Trophoblast cell (in vitro differentiated cells and primary cell): ENCODE results near the gene DCDC2B.
A peak's percentile ranks its signal among the peaks of the same experiment; 100 is the strongest.

Source experiments
- DNase-seq, 2 donors: peaks; one replicate each; pipeline ENCODE4 v3.0.0-alpha.2; 2016
- H2AFZ ChIP-seq: 2 replicates; pipeline ENCODE4 v1.6.1; 2013; ENCODE audit warnings: low read length, moderate library complexity, mild to moderate bottlenecking; ENCODE audit not compliant: insufficient read depth, poor library complexity
- H2AK5ac ChIP-seq: 2 replicates; pipeline ENCODE4 v1.6.1; 2013; ENCODE audit warnings: mild to moderate bottlenecking, low read length
- H2BK120ac ChIP-seq: 2 replicates; pipeline ENCODE4 v1.6.1; 2013; ENCODE audit warnings: low read length, mild to moderate bottlenecking, moderate library complexity; ENCODE audit not compliant: insufficient read depth, poor library complexity
- H2BK12ac ChIP-seq: 2 replicates; pipeline ENCODE4 v1.6.1; 2013; ENCODE audit warnings: mild to moderate bottlenecking, low read length, moderate library complexity
- H2BK5ac ChIP-seq: 2 replicates; pipeline ENCODE4 v1.6.1; 2013; ENCODE audit warnings: low read length, low read depth, moderate library complexity, mild to moderate bottlenecking; ENCODE audit not compliant: poor library complexity
- H3K14ac ChIP-seq: 2 replicates; pipeline ENCODE4 v1.6.1; 2013; ENCODE audit warnings: mild to moderate bottlenecking, low read length
- H3K18ac ChIP-seq: 2 replicates; pipeline ENCODE4 v1.6.1; 2013; ENCODE audit warnings: mild to moderate bottlenecking, low read length
- H3K23ac ChIP-seq: 2 replicates; pipeline ENCODE4 v1.6.1; 2013; ENCODE audit warnings: low read length
- H3K27ac ChIP-seq: 2 replicates; pipeline ENCODE4 v1.5.1; 2013; ENCODE audit warnings: low read depth, mild to moderate bottlenecking, inconsistent platforms, low read length, moderate library complexity
- H3K27me3 ChIP-seq: 2 replicates; pipeline ENCODE4 v1.6.1; 2013; ENCODE audit warnings: inconsistent platforms, mild to moderate bottlenecking, low read length, moderate library complexity; ENCODE audit not compliant: insufficient read depth
- H3K36me3 ChIP-seq, 2 experiments: 1 replicate in 1 of 2; 2 replicates in 1 of 2; pipeline ENCODE4 v1.6.1; 2013; ENCODE audit warnings: low read length in 2 of 2, mild to moderate bottlenecking in 2 of 2, moderate library complexity in 1 of 2; ENCODE audit not compliant: insufficient read depth in 2 of 2, control insufficient read depth in 1 of 2
- H3K4ac ChIP-seq: 2 replicates; pipeline ENCODE4 v1.6.1; 2013; ENCODE audit warnings: low read depth, mild to moderate bottlenecking, low read length, moderate library complexity
- H3K4me1 ChIP-seq, 2 experiments: 1 replicate in 1 of 2; 2 replicates in 1 of 2; pipeline ENCODE4 v1.6.1; 2013; ENCODE audit warnings: low read length in 2 of 2, mild to moderate bottlenecking in 2 of 2, moderate library complexity in 1 of 2; ENCODE audit not compliant: insufficient read depth in 2 of 2, control insufficient read depth in 1 of 2
- H3K4me2 ChIP-seq: 2 replicates; pipeline ENCODE4 v1.6.1; 2013; ENCODE audit warnings: inconsistent platforms, mild to moderate bottlenecking, low read length, moderate library complexity
- H3K4me3 ChIP-seq: 2 replicates; pipeline ENCODE4 v1.5.1; 2013; ENCODE audit warnings: mild to moderate bottlenecking, low read depth, low read length, inconsistent platforms
- H3K79me1 ChIP-seq: one replicate; pipeline ENCODE4 v1.6.1; 2013; ENCODE audit warnings: low read length
- H3K79me2 ChIP-seq: 2 replicates; pipeline ENCODE4 v1.6.1; 2013; ENCODE audit warnings: low read length, mild to moderate bottlenecking; ENCODE audit not compliant: control insufficient read depth, insufficient read depth, poor library complexity
- H3K9ac ChIP-seq: 2 replicates; pipeline ENCODE4 v1.6.1; 2013; ENCODE audit warnings: mild to moderate bottlenecking, low read length
- H3K9me3 ChIP-seq: 2 replicates; pipeline ENCODE4 v1.6.1; 2013; ENCODE audit warnings: low read depth, mild to moderate bottlenecking, control low read depth, inconsistent platforms, low read length; ENCODE audit not compliant: insufficient read depth
- H4K12ac ChIP-seq: 2 replicates; pipeline ENCODE4 v1.6.1; 2013; ENCODE audit warnings: low read depth, mild to moderate bottlenecking, low read length, moderate library complexity
- H4K8ac ChIP-seq: 2 replicates; pipeline ENCODE4 v1.6.1; 2013; ENCODE audit warnings: low read depth, mild to moderate bottlenecking, low read length, moderate library complexity
- H4K91ac ChIP-seq: one replicate; pipeline ENCODE4 v1.6.1; 2013; ENCODE audit warnings: low read depth, mild to moderate bottlenecking, low read length, moderate library complexity
- WGBS: extraction: QIAGEN DNeasy Blood & Tissue Kit; methylation state at CpG from one replicate; pipeline ENCODE4 v1.1.7; 2013; ENCODE audit warnings: missing lambda C conversion rate; ENCODE audit not compliant: insufficient read length, insufficient coverage; ENCODE audit errors: extremely low coverage; 5-methylcytosine and 5-hydroxymethylcytosine counted together

Gene DCDC2B

GRCh38 chr1:32239790-32240139 is 30.9 kb downstream of the DCDC2B start:
- Histone ChIP-seq H3K4me1 (peaks cover 2 to 18% of the 10 kb centered on the region in 2 experiments), H3K4me2 (peak overlapping the region; percentile 99)
- WGBS: no CpG with 5 or more reads among the region's 20 CpGs

GRCh38 chr1:32240140-32240951 is 31.5 kb downstream of the DCDC2B start:
- Histone ChIP-seq H3K79me2 (no peaks in the 10 kb centered on the region), H2AFZ (peak overlapping the region; percentile 88), H2BK12ac (no peak overlapping the region), H3K9me3 (no peaks in the 10 kb centered on the region), H3K4me1 (peaks cover 2 to 18% of the 10 kb centered on the region in 2 experiments), H3K14ac (peak overlapping the region; percentile 64), H3K27ac (no peak overlapping the region), H2AK5ac (no peak overlapping the region), H3K9ac (peak overlapping the region; percentile 70), H4K91ac (peak overlapping the region; percentile 13), H2BK5ac (no peak overlapping the region), H3K79me1 (no peaks in the 10 kb centered on the region), H3K23ac (no peak overlapping the region), H3K27me3 (no peaks in the 10 kb centered on the region), H3K18ac (peak overlapping the region; percentile 37), H3K36me3 (no peaks in the 10 kb centered on the region), H3K4me3 (peak overlapping the region; percentile 77), H2BK120ac (no peak overlapping the region), H4K8ac (peak overlapping the region; percentile 34), H3K4me2 (peak overlapping the region; percentile 99), H3K4ac (peak overlapping the region; percentile 17), H4K12ac (peak overlapping the region; percentile 66)
- no CpG with 5 or more reads among the region's 62 CpGs for WGBS
- DNase-seq: peak; percentile 79 to 89

More at GRCh38 chr1:32239790-32240139, 30.9 kb downstream of the DCDC2B start:
- no peaks in the 10 kb centered on the region for H3K79me2 ChIP-seq
- no peak for DNase-seq
- H3K36me3 ChIP-seq: no peaks in the 10 kb centered on the region
- peak overlapping the region; percentile 17 for H3K4ac ChIP-seq
- H3K9me3 ChIP-seq: no peaks in the 10 kb centered on the region
- H3K14ac ChIP-seq: peak overlapping the region; percentile 64
- H2BK120ac ChIP-seq: no peak overlapping the region
- no peak overlapping the region for H2AK5ac ChIP-seq
- peak overlapping the region; percentile 37 for H3K18ac ChIP-seq
- H2BK12ac ChIP-seq: no peak overlapping the region
- peak overlapping the region; percentile 31 for H3K4me3 ChIP-seq
- no peak overlapping the region for H3K27ac ChIP-seq
- H4K8ac ChIP-seq: peak overlapping the region; percentile 13
- no peak overlapping the region for H3K9ac ChIP-seq
- H3K23ac ChIP-seq: no peak overlapping the region
- peak overlapping the region; percentile 66 for H4K12ac ChIP-seq
- H2AFZ ChIP-seq: peak overlapping the region; percentile 88
- H4K91ac ChIP-seq: no peak overlapping the region
- H3K27me3 ChIP-seq: no peaks in the 10 kb centered on the region
- H3K79me1 ChIP-seq: no peaks in the 10 kb centered on the region
- H2BK5ac ChIP-seq: no peak overlapping the region

- no CpG with 5 or more reads among the region's 55 CpGs for WGBS
- Histone ChIP-seq H3K23ac (no peak overlapping the region), H3K9me3 (no peaks in the 10 kb centered on the region), H3K27ac (no peak overlapping the region), H3K4me2 (peak overlapping the region; percentile 99), H3K4ac (no peak overlapping the region), H3K79me2 (no peaks in the 10 kb centered on the region), H2BK120ac (no peak overlapping the region), H4K8ac (peak overlapping the region; percentile 34), H2AFZ (no peak overlapping the region), H4K12ac (no peak overlapping the region), H3K9ac (no peak overlapping the region), H2BK12ac (no peak overlapping the region), H3K79me1 (no peaks in the 10 kb centered on the region), H3K4me1 (peaks cover 2 to 15% of the 10 kb centered on the region in 2 experiments), H3K18ac (peak overlapping the region; percentile 13), H2BK5ac (no peak overlapping the region), H3K14ac (peak overlapping the region; percentile 40), H4K91ac (no peak overlapping the region), H3K27me3 (no peaks in the 10 kb centered on the region), H2AK5ac (no peak overlapping the region), H3K36me3 (no peaks in the 10 kb centered on the region), H3K4me3 (peak overlapping the region; percentile 77)
- DNase-seq: peak; percentile 97 to 98
Observed at GRCh38 chr1:32241001-32241763, 32.3 kb downstream of the DCDC2B start.

- Histone ChIP-seq H3K4ac (no peak overlapping the region), H4K12ac (no peak overlapping the region), H2AK5ac (no peak overlapping the region), H3K9me3 (no peaks in the 10 kb centered on the region), H3K27ac (no peak overlapping the region), H3K4me2 (peak overlapping the region; percentile 19), H3K23ac (no peak overlapping the region), H4K91ac (no peak overlapping the region), H3K14ac (no peak overlapping the region), H3K36me3 (no peaks in the 10 kb centered on the region), H4K8ac (no peak overlapping the region), H3K4me1 (peaks cover 2 to 15% of the 10 kb centered on the region in 2 experiments), H3K9ac (no peak overlapping the region), H2BK5ac (no peak overlapping the region), H2BK120ac (no peak overlapping the region), H3K79me1 (no peaks in the 10 kb centered on the region), H3K18ac (no peak overlapping the region), H3K4me3 (no peak overlapping the region), H3K27me3 (no peaks in the 10 kb centered on the region), H2BK12ac (no peak overlapping the region), H2AFZ (no peak overlapping the region), H3K79me2 (no peaks in the 10 kb centered on the region)
- WGBS: no CpG with 5 or more reads among the region's 7 CpGs
- DNase-seq: peak in 1 of 2 donors; percentile 32
Observed at GRCh38 chr1:32242341-32242851, 33.5 kb downstream of the DCDC2B start.
